Measurements from ENCODE around the gene JCHAIN. TPM values are rescaled to one million over a fixed set of nuclear protein-coding genes. Genes with fewer than 3 reads are reported as not detected.

Gene JCHAIN
- total and polyA plus RNA-seq, 2 of the 8 experiments (the other 6 are each of a cell fraction or from before 2014, with no cell fraction given), result not detected

DNA sequence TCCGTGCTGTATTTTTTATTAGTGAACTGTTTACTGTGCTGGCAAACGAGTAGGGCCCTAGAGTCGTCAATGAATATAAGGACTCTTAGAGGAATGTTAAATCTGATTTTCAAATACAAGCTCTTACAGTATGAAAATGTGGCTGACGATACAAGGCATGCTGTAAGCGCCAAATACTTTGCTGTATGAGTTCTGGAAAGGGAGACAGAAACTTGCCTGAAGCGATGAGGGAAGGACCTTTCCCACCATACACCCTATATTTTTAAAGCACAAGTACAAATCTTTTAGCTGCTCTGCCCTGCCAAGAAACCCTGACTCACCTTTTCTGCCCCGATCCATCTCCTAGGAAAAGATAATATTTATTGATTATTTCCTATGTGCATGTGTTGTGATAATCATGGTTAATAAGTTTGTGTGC is 39.7 kb upstream of the JCHAIN start:
- Histone ChIP-seq H2BK12ac (ENCODE audit: low read depth, low read length) (no peak overlapping the region), H3K4me1 (replicated peaks in 1 of 4; ENCODE audit: control insufficient read depth in 3 of 4, insufficient read depth in 4 of 4, low read length in 3 of 4) (peaks cover 0 to 11% (median 6%) of the 10 kb centered on the region in 4 experiments; a peak in 5 of 7 replicates), H4K91ac (replicated peaks; ENCODE audit: insufficient read length, low read length) (no peak overlapping the region), H3K27ac (ENCODE audit: low read depth, low read length) (no peak overlapping the region), H2BK120ac (replicated peaks; ENCODE audit: low read depth, low read length) (no peak overlapping the region), H3K4me2 (ENCODE audit: insufficient read depth in 1 of 2, low read depth in 2 of 2, low read length in 2 of 2) (peak overlapping the region; percentile 81 to 90), H2BK20ac (ENCODE audit: low read length) (no peak overlapping the region), H3K18ac (ENCODE audit: extremely low read depth, low read length) (no peak overlapping the region), H3K14ac (ENCODE audit: insufficient read length) (no peak overlapping the region), H3K9ac (replicated peaks in 1 of 4; ENCODE audit: extremely low read depth in 1 of 4, low read depth in 3 of 4, low read length in 3 of 4) (peak overlapping the region in 1 of 4 experiments; percentile 74; a peak in 2 of 7 replicates), H2AFZ (ENCODE audit: low read length) (no peak overlapping the region), H4K20me1 (replicated peaks in 1 of 2; ENCODE audit: control insufficient read depth in 1 of 2, insufficient read depth in 2 of 2, low read length in 2 of 2) (no peaks in the 10 kb centered on the region), H3K56ac (replicated peaks; ENCODE audit: insufficient read length, low read depth, low read length) (no peak overlapping the region), H3K4me3 (ENCODE audit: extremely low read depth in 1 of 4, insufficient read depth in 2 of 4, low read depth in 3 of 4, low read length in 4 of 4) (peak overlapping the region; percentile 51 to 71 (median 68)), H3K4ac (replicated peaks; ENCODE audit: insufficient read length, low read depth, low read length) (no peak overlapping the region), H2BK15ac (ENCODE audit: low read length) (no peak overlapping the region), H3K23ac (ENCODE audit: insufficient read length) (no peak overlapping the region), H2BK5ac (ENCODE audit: low read depth, low read length) (no peak overlapping the region), H2AK5ac (ENCODE audit: low read depth, low read length) (no peak overlapping the region), H3K36me3 (ENCODE audit: control insufficient read depth in 2 of 4, insufficient read depth in 4 of 4, low read length in 3 of 4) (no peaks in the 10 kb centered on the region), H3K79me2 (ENCODE audit: control insufficient read depth in 1 of 2, insufficient read depth in 2 of 2, low read length in 2 of 2) (peaks cover 0 to 35% of the 10 kb centered on the region in 2 experiments; a peak in 2 of 4 replicates), H3K27me3 (replicated peaks in 1 of 4; ENCODE audit: control insufficient read depth in 3 of 4, extremely low read depth in 1 of 4, insufficient read depth in 3 of 4, low read length in 3 of 4) (no peaks in the 10 kb centered on the region; a peak in 1 of 7 replicates), H4K5ac (ENCODE audit: insufficient read length, low read depth, low read length) (no peak overlapping the region), H3K23me2 (ENCODE audit: low read depth, low read length) (peaks cover 3% of the 10 kb centered on the region; the same call in 1 of the 2 replicates), H3K79me1 (ENCODE audit: low read depth, low read length) (no peaks in the 10 kb centered on the region), H4K8ac (ENCODE audit: extremely low read depth, insufficient read depth, low read length) (no peak overlapping the region), H3K9me3 (ENCODE audit: insufficient read depth in 2 of 2, low read depth in 1 of 2, low read length in 1 of 2) (no peaks in the 10 kb centered on the region)
- 28% methylated on average over 7 of the region's 7 CpGs; no CpG with 5 or more reads in 1 of the 2 experiments for WGBS, 2 experiments (ENCODE audit: extremely low coverage in 1 of 2, insufficient coverage in 1 of 2, insufficient read length in 1 of 2, insufficient replicate concordance in 2 of 2, low coverage in 1 of 2, low lambda C conversion rate in 2 of 2, missing lambda C conversion rate in 1 of 2)
- FAIRE-seq (no peak), DNase-seq (ENCODE audit: low read depth in 1 of 2, low spot score in 2 of 2) (no peak)
- ChIA-PET POLR2A (ENCODE audit: partially characterized antibody) (interaction anchor here (1.0 to 5.2 kb wide), 10 partner anchors 9 to 166 kb away, joined by 3 to 86 read pairs (median 4); partner anchors contain the start of genes GRSF1, RUFY3 and UTP3), CTCF (ENCODE audit: partially characterized antibody) (interaction anchor here (0.7 to 5.7 kb wide), 9 partner anchors 12 to 289 kb away, joined by 3 to 36 read pairs (median 4); partner anchors contain the start of genes RUFY3 and UTP3)
- TF ChIP-seq SIRT6 (IDR thresholded peaks at IDR 0.05; ENCODE audit: low read length), result no peak
- no peak for TF ChIP-seq RBBP5 (IDR thresholded peaks at IDR 0.05; ENCODE audit: borderline replicate concordance, low read depth, low read length)
- TF ChIP-seq POU5F1 (IDR thresholded peaks at IDR 0.05; ENCODE audit: low read depth, low read length), result no peak
- TF ChIP-seq TBP (IDR thresholded peaks at IDR 0.05; ENCODE audit: low read depth, low read length), result no peak
- TF ChIP-seq MAFK (IDR thresholded peaks at IDR 0.05; ENCODE audit: low read depth, low read length), result no peak
- no peak for TF ChIP-seq CBX5 (IDR thresholded peaks at IDR 0.05; ENCODE audit: low read depth, low read length)
- no peak for TF ChIP-seq ASH2L (IDR thresholded peaks at IDR 0.05; ENCODE audit: low read length)
- no peak for TF ChIP-seq TAF7 (optimal IDR thresholded peaks at IDR 0.05; ENCODE audit: borderline replicate concordance, low read depth, low read length)
- TF ChIP-seq PHF8 (conservative IDR thresholded peaks at IDR 0.05; ENCODE audit: low read depth, low read length), result no peak
- no peak for TF ChIP-seq NRF1 (IDR thresholded peaks at IDR 0.05; ENCODE audit: low read depth, low read length)
- no peak for TF ChIP-seq HDAC2 (IDR thresholded peaks at IDR 0.05; ENCODE audit: borderline replicate concordance in 1 of 2, low read depth in 2 of 2, low read length in 2 of 2)
- TF ChIP-seq BACH1 (IDR thresholded peaks at IDR 0.05; ENCODE audit: low read length), result no peak

All from H1 (cell line).